ENCODE measurements around the gene KIF1B.
"Not testable (repeated sequence)": the region's sequence is repeated elsewhere in the genome, so short reads cannot be mapped to it uniquely, and the experiment has no call there.

The KIF1B gene

DNA sequence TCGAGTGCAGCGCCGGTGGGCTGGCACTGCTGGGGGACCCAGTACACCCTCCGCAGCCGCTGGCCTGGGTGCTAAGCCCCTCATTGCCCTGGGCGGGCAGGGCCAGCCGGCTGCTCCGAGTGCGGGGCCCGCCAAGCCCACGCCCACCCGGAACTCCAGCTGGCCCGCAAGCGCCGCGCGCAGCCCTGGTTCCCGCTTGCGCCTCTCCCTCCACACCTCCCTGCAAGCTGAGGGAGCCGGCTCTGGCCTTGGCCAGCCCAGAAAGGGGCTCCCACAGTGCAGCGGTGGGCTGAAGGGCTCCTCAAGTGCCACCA, 216.1 kb downstream of the KIF1B start:
- DNase-seq (ENCODE audit: low read depth) = not testable (repeated sequence)

DNA sequence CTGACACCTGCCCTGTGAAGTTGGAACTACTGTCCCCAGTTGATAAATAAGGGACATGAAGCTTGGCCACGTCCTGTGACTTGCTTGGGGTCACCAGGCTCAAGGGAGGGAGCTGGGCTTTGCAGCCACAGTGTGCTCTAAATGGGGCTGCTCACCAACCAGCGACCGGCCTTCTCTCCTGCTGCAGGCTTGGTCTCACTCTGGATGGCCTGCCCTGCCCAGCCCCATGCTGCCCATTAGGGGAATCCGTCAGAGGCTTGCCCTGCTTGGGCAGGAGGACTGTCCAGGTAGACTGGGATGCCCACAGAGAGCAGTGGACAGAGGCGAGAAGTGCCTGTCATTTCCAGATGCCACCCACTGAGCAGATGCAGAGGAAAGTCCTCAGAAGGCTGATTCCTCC, 218.6 kb downstream of the KIF1B start:
- DNase-seq (ENCODE audit: low read depth) = no peak

DNA sequence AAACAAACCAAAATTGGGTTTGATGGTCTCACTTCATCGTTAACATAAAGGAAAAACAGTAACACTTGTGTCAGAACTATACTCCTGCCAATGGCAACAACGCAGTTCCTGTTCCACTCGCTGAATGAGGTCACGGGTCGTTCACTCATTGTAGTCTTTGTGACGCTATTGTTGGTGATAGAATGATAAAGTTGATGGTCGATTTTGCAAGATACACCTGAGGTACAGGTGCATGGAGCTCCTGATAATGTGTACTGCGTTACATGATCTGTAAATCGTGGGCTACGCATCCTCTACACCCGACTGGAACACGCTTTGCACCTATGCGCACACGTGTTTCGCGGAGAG, 219.5 kb downstream of the KIF1B start:
- peak; percentile 10 for DNase-seq (ENCODE audit: low read depth)

DNA sequence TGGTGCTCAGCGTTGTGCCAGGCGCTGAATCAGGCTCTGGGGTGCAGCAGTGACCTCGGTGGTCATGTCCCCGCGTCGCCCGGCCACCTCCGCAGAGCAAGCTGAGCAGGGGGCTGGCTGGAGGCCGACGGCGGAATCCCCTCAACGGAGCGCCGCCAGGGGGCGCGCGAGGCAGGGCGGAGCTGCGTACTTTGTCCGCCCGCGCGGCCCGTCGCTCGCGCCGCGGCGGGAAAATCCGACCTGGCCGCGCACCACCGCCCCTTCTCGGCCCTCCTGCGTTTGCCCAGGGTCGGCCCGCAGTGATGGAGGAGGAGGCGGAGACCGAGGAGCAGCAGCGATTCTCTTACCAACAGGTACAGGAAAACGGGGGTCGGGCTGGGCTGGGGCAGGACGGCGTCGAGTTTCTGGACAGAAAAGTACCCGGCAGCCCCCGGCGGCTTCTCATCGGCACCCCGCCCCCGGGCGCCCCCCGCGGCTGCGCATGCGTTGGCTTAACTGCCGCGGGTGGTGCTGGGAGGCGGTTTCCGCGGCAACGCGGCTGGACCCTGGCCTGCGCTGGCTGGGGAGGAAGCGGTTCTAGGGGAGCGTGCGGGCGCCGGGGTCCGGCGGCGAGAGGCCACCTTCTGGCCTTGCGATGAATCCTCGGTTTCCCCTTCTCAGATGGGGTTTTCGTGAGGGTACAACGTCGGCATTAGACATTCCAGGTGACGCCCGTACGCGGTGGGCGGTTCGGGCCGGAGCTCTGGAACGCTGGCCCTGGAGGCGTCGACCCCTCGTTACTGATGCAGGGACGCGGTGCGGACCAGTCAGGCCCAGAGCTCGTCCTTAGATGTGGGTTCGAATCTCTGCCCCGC, 220.1 kb downstream of the KIF1B start, which contains the start of gene CENPS:
CENPS (plus strand) TSS at position 218 of the 854 bp plus-strand sequence; CDS start at position 303, 85 bp downstream.
- DNase-seq (ENCODE audit: low read depth) = peak; percentile 76
